HG03442 (cell line): ENCODE data around the gene SMCP.

Experiments used
- ATAC-seq: cut with Tn5 transposase; IDR thresholded peaks from one replicate; pipeline ENCODE4 v1.9.1; 2021; ENCODE audit warnings: mild to moderate bottlenecking, moderate library complexity; ENCODE audit not compliant: unreplicated experiment

The SMCP gene, protein sequence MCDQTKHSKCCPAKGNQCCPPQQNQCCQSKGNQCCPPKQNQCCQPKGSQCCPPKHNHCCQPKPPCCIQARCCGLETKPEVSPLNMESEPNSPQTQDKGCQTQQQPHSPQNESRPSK

DNA sequence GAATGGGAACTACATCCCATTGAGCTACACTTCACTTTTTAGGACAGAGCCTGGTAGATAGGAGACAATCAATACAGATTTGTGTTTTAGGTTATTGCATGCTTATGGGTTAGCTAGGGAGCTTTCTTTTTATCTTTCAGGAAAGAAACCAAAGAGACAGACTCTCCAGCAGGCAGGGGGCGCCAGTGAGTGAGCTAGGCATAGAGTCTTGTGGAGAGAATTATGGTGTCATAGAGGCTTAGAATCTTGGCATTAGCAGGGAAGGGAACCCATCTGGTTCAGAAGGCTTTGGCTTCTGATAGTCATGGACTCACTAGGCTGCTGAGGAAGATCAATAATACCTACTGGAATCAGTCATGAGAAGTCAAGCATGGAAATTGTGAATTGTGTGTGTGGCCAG is at the start of gene SMCP:
TSS of gene SMCP (plus strand) at position 281 of the 400 bp plus-strand sequence. CDS start 6,101 bp downstream, outside the sequence.
- no peak for ATAC-seq

DNA sequence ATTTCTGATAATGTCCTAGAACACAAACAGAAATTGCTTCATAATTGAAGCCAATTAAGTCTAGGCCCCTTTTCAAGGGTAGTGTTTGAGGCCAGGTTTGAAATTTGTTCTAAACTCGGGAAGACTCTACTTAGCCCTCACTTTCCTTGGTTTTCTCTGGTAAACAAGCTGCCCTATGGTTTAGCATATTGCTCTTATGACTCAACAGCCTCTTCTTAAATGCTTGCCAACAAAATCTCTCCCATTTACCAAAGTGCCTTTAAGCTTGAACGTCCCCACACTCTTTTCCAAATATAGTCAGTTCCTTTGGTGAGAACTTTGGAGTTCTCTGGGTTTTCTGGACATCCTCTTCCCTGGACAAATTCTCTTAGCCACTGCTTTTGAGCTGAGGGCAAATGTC is 41.3 kb upstream of the SMCP start:
- no peak for ATAC-seq

DNA sequence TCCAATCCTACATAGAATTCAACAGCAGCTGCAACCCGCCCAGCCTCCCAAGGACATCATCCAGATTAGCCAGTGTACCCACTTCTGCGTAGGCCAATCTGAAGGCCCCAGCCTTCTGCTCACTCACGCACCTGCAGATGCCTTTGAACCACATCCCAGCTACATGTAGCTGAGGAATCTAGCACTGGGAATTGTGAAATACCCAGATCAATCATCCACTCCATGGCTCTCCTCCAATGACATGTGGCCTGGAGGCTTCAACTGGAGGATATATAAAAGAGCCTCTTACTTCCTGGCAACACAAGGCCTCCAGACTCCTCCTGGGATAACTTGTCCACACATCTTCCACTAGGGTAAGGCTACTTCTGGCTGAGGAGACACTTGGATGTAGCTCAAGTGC is 35.6 kb upstream of the SMCP start, which contains the start of gene LCE6A:
TSS of gene LCE6A (plus strand) at position 301 of the 400 bp plus-strand sequence. CDS start 665 bp downstream, outside the sequence.
- ATAC-seq = no peak

DNA sequence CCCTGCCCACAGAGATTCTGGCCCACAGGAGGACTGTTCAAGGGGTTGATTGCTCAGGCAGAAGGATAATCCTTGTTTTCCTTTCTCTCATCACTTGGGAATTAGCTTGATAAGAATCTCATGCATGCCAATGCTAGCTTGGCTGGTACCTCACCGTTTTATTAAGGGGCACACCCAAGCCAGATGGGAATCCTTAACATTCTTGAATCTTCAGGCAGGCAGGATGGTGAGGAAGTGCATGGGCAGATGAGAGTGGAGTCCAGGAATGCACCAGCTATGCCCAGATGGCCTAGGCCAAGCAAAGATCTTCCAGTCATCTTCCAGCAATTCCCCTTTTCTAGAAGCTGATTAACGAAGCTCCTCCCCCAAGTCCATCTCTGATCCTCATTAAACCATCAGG is 22.5 kb upstream of the SMCP start:
- ATAC-seq = no peak

DNA sequence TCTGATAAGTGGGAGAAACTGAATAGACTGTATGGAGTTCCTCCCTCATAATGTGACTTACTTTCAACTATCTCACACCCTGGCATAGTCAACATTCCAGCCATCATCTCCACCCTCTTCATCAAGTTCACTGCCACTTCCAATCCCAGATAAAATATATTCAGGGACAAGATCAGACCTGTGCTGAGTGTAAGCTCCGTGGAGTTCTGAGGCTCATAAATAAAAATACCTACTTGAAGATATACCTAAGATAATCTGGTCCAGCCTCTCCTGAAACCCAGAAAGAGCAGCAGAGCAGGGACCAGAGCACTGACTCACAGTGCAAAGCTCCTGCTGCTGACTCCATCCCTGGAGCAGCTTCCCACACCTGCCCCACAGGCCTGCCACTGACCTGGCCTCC is 20.1 kb upstream of the SMCP start:
- no peak for ATAC-seq

DNA sequence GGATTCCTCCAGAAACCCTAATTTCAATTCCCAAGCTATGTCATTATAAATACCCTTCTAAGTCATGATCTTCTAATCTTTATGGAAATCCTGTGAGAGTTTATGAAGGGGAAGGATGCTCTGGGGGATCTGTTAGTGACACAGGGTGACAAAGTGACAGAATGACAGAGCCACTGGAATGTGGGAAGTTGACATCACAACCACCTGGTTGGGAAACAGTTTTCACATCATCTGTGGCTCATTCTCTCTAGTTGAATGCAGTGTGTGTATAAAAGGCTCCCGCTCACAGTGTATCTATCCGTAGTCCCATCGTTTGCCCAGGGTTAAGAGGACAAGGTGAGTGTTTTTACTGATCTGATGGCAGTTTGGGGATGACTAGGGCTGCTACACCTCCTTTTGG is 18.4 kb upstream of the SMCP start, which contains the start of gene LCE7A:
TSS of gene LCE7A (plus strand) at position 301 of the 400 bp plus-strand sequence. CDS start 702 bp downstream, outside the sequence.
- ATAC-seq = no peak

DNA sequence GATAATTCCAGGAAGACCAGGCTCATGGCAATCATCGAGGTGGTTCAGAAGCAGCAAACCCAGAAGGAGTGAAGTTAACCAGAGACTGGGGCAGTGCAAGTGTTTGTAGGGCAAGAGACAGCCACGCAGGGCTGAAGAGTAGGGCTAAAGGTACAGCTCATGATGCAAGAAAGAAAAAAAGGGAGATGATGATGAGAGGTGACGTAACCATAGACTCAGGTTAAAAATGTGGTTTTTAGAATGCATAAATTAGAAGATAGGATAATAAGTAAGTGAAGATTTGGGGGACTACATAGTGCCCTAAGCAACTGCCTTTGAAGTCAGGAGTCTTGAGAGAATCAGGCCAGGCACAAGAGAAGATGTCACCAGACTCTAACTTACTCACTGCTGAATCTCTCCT is 18.0 kb upstream of the SMCP start:
- no peak for ATAC-seq

DNA sequence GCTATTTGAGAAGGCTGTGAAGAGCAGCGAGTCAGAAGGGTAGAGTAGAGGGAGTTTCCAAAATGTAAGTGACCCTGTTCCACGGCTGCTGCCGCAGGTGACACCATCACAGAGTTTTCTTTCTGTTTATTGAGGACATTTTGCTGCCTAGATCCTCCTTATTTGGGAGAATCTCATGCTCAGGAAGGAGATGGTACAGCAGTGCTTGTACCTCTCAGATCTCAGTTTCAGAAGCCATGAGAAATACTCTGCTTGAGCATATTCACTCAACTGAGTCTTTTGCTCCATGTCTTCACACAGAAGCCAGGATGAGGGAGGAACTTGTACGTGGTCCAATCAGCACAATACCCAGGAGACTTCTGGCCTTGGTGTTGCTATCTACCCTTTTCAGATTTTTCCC is 16.7 kb upstream of the SMCP start:
- ATAC-seq = no peak

DNA sequence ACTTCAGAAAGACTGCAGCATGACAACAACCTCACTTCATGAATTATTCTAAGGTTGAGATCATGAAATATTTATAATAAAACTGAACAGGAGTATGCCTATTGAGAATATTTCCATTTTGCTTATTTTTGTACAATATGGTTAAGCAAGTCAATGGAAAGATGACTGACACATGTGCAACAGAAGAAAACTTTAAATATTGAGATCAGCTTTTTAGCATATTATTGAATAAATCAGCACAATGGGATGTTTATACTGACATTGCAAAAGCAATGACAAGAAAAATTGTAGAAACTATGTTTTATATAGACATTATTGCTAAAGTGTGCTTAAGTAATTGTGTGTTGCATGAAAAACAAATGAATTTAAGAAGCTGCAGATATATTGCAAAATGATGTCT is 13.7 kb upstream of the SMCP start:
- ATAC-seq = no peak

DNA sequence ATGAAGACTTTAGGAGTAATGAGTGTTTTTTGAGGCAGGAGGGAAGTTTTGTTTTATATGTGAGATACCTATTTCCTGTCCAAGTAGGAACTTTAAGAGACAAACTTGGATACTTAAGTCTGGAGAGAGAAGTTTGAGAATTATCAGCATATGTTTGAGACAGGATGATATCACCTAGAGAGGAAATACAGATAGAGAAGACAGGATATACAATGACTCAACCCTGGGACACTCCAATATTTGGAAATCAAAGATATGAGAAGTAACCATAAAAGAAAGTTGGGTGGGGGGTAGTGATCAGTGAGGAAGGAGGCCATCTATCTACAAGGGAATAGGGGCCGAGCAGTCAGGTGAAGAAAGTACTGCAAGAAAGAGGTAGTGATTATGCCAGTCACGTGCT is 11.8 kb upstream of the SMCP start:
- no peak for ATAC-seq

DNA sequence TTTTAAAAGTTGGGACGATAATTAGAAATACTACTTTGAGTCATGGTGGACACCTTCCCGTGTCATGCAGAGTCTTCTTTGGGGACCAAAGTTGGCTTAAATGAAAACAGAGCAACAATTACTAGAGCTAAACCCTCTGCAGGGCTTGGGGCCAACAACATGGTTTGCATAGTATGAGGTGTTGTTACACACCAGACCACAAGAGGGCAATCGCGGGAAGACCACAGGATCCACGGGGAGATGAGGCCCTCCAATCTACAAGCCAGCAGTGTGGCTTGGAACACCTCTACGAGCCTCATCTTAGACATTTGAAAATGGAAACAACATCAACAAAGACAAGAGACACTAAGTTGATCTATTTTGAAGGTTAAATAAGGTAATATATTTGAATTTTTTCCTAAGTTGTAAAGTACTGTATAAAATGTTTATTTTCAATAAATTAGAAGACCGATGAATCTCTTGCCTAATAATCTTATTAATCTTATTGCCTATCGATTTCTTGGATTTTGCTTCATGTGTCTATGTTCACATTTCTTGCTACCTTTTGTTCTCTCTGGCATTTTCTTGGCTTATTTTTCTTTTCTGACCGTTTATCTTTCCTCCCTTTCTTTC is 8.2 kb upstream of the SMCP start:
- peak; percentile 55 for ATAC-seq

DNA sequence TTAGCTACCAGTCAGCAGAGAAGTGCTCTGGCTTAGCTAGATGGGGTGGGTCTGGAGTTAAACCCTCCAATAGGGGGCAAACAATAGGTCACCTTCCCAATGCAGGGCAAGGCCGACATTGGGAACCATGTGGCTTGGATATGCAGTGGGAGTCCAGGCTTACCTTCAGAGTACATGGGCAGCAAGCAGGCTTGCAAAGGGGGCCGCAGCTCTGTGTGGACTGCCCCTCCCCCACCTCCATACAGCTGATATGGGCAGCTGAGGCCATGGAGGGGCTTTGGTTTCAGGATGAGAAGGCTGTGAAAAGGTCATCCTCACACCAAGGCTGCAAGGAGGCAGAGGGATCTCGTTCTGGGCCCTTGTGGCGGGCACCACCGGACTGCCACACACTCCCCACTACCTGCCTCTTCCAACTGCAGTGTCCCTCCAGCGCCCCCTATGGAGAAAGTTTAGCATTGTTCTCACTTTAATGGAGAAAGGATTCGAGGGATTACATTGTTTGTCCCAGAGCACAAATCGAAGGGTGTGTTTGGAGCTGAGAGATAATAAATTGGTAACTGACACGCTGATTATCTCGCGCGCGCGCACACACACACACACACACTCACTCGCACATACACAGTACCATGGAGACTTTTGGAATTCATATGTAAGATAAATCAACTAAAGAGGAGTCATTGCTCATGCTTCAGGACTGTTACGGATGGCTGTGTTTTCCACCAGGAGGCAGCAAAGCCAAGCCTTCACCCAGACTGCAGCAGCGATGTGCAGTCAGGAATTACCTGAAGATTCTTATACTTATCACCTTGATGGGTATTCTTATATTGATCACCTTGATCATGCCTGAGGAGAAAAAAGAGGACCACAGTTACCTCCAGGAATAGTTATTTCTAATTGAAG is 7.0 kb upstream of the SMCP start:
- ATAC-seq = no peak

DNA sequence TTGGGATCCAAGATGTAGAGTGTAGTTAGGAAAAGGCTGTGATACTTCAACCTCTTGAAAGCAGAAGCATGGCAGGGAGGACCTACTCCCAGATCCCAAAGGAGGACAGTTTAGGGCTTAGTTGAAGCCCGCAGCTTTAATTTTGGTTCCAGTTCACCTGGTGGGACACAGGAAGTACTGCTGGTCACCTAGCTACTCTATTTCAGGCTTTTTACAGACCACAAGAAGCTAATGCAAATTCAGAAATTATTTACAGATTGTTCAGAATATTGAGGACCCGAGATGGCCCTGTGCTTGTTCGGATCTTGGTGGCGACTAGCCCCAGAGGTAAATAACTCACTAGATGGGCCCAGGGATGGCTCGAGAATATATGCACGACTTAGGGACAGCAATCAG is 6.4 kb upstream of the SMCP start:
- ATAC-seq = no peak

DNA sequence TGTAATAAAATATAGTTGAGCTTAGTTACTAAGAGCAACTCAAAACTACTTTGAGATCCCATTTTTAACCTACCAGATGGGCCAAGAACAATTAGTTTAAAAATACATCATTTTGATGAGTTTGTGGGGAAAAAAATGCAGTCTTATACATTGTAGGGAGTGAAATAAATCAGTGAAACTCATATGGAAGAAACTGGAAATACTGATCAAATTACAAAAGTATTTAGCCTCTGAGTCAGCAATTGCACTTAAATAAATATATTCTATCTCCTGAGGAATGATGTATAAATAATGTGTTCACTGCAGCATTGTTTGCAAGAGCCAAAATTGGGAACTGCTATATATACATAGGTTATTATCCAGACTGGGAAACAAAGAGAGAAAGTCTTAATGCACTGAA is 4.6 kb upstream of the SMCP start:
- ATAC-seq = no peak

DNA sequence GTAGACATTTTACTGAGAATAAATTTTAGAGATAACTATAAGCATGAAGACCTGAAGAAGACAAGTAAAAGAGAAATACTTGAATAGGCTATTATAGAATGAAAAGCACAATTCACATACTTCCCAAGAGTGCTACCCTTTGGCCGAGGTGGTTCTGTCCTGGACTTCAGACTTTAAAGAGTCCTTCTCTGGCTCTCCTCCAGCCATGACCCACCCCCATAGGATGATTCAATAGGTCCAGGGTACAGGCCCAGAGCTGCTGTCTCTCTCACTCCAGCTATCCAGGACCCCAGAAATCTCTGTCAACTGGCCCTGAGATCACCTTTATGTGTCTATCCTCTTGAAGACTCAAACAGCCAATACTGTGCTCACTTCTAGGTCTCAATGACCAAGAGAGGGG is 1.3 kb upstream of the SMCP start:
- no peak for ATAC-seq

DNA sequence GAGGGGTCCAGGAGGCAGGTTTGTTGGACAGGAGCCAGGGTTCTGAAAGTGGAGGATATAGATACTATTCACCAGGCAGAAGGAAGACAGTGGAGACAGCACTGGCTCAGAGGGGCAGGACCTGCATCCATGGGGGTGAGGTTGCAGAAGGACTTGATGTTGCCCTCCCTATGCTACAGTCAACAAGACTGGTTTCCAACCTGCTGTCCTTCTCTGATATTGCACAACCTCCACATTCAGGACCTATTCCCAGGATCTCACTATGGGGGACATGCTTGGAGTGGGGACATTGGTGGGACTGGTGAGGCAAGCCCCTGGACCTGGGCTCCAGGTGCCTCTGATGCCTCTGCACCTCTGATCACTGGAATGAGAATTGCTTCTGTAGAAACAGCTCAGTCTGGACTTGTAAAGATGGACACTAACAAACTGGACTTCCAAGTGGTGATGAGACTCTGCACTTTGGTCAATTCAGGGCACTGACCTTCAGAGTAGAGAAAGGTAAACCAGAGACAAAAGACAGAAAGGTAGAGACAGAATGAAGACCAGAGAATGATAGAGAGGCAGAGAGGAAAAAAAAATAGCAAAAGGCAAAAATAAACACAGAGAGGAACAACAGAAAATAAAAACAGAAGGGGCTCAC is 1.6 kb downstream of the SMCP start:
- ATAC-seq = no peak

DNA sequence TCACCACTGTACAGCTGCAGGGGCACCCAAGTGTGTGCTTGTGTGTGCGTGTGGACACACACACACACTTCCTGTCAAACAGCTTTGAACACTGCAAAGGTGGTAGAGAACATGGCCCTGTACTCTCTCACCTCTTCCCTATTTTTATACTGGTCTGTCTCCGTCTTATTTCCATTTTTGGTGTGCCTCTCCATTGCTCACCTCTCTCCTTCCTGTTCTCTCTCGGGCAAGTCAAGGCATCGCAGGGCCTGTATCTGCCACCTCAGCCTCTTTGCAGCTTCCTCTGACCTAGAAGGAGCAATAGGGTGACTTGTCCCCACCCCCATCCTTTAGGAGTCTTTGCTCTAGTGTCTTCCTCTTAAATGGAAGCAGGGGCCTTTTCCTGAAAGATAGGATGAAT is 2.2 kb downstream of the SMCP start:
- no peak for ATAC-seq

DNA sequence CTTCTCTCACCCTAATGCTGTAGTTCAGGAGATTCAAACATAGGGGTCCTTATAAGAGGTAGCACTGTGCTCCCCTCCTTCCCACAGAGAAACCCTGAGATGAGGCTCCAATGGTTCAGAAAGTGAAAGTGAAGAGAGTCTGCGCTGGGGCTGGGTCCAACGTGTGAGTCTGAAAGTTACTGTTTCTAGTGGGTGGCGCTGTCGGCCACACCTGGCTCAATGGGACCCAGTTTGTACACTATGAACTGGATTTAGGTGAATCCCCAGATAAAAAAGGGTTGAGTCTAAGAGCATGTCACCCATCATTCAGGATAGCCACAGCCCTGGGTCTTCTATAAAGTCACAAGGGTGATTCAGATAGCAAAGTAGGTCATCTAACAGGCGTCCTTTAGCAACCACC is 2.8 kb downstream of the SMCP start:
- ATAC-seq = peak; percentile 72

DNA sequence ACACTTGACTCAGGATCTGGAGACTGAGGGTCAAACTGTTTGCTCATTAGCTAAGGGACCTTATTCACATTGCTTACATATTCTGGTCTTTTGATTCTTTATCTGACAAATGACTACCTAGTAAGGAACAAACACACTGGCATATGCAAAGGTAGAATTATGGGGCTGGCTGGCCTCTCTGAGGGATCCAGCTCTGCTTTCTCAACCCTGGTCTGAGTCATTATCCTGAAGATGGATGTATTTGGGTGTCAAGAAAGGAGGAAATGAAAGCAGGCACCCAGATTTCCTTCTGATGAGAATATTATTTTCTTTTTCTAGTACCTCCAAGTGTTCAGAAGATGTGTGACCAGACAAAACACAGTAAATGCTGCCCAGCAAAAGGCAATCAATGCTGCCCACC is 6.0 kb downstream of the SMCP start:
- no peak for ATAC-seq

DNA sequence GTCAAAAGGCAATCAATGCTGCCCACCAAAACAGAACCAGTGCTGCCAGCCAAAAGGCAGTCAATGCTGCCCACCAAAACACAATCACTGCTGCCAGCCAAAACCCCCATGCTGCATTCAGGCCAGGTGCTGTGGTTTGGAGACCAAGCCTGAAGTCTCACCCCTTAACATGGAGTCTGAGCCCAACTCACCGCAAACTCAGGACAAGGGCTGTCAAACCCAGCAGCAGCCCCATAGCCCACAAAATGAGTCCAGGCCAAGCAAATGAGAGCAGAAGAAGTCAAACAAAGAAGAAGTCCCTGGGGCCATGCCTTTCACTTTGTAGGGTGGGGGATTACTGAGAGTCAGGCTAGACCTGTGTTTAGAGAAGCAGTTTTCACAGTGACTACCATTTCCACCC is 6.4 kb downstream of the SMCP start:
- no peak for ATAC-seq

DNA sequence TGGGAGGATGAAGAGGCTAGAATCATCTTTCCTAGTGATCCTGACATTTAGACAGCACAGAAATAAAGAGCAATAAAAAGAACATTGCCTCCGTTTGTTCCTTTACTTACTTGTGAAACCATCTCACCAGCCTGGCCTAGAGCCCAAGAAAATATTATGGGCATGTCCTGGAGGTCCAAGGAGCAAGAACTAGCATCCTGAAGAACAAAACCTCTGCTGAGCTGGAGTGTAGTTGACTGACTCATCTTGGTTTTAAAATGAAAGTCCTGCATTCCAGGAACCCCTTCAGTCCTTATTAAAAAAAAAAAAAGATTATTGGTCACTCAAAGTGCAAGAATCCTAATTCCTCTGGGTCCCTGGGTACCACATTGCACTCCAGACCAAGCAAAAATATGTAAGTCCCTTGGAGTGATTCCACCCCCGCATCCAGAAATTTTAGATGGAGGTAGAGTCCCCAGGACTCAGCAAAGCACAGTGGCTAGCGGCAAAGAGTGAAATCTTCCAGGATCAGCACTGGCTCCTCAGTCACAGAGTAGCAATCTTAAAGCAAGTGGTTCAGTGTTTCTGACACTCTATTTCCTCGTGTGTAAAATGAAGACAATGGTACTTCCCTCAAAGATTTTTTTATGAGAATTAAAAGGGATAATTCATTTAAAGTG is 7.0 kb downstream of the SMCP start:
- ATAC-seq = no peak
